IPS-15b (cell line): ENCODE results near the gene MDK.

Experiments used
- H3K27me3 ChIP-seq: one replicate; pipeline ENCODE4 v1.6.1; 2013; ENCODE audit warnings: low read length; ENCODE audit not compliant: control insufficient read depth, insufficient read depth
- H3K36me3 ChIP-seq: one replicate; pipeline ENCODE4 v1.6.1; 2013; ENCODE audit warnings: low read length; ENCODE audit not compliant: control insufficient read depth, insufficient read depth
- H3K4me1 ChIP-seq: one replicate; pipeline ENCODE4 v1.6.1; 2013; ENCODE audit warnings: mild to moderate bottlenecking, low read length; ENCODE audit not compliant: control insufficient read depth, insufficient read depth
- H3K4me3 ChIP-seq: one replicate; pipeline ENCODE4 v1.5.1; 2013; ENCODE audit warnings: low read depth, low read length
- H3K9ac ChIP-seq: one replicate; pipeline ENCODE4 v1.6.1; 2013; ENCODE audit warnings: low read depth, mild to moderate bottlenecking, low read length
- H3K9me3 ChIP-seq: one replicate; pipeline ENCODE4 v1.6.1; 2013; ENCODE audit warnings: mild to moderate bottlenecking, low read length; ENCODE audit not compliant: control insufficient read depth, insufficient read depth

Gene MDK

GRCh38 chr11:46351148-46351547, 30.3 kb upstream of the MDK start:
- H3K4me3 ChIP-seq, result no peak overlapping the region
- H3K27me3 ChIP-seq, result peaks cover 7% of the 10 kb centered on the region
- H3K9ac ChIP-seq, result peak overlapping the region; percentile 5
- peaks cover 25% of the 10 kb centered on the region for H3K4me1 ChIP-seq
- no peaks in the 10 kb centered on the region for H3K9me3 ChIP-seq
- peaks cover 8% of the 10 kb centered on the region for H3K36me3 ChIP-seq

- Histone ChIP-seq H3K4me3 (no peak overlapping the region), H3K36me3 (peaks cover 8% of the 10 kb centered on the region), H3K9me3 (no peaks in the 10 kb centered on the region), H3K27me3 (peaks cover 2% of the 10 kb centered on the region), H3K4me1 (peaks cover 24% of the 10 kb centered on the region), H3K9ac (peak overlapping the region; percentile 5)
Observed at GRCh38 chr11:46351606-46352005, 29.9 kb upstream of the MDK start.

GRCh38 chr11:46352063-46352841, 29.2 kb upstream of the MDK start:
- Histone ChIP-seq H3K4me1 (peaks cover 22% of the 10 kb centered on the region), H3K9me3 (no peaks in the 10 kb centered on the region), H3K36me3 (peaks cover 8% of the 10 kb centered on the region), H3K27me3 (no peaks in the 10 kb centered on the region), H3K4me3 (peak overlapping the region; percentile 16), H3K9ac (peak overlapping the region; percentile 28)

GRCh38 chr11:46353698-46354097, 27.8 kb upstream of the MDK start:
- H3K27me3 ChIP-seq, result no peaks in the 10 kb centered on the region
- H3K9ac ChIP-seq, result peak overlapping the region; percentile 37
- peaks cover 8% of the 10 kb centered on the region for H3K36me3 ChIP-seq
- peaks cover 19% of the 10 kb centered on the region for H3K4me1 ChIP-seq
- no peak overlapping the region for H3K4me3 ChIP-seq
- H3K9me3 ChIP-seq, result no peaks in the 10 kb centered on the region

- Histone ChIP-seq H3K4me3 (no peak overlapping the region), H3K27me3 (no peaks in the 10 kb centered on the region), H3K36me3 (peaks cover 5% of the 10 kb centered on the region), H3K9ac (no peak overlapping the region), H3K9me3 (no peaks in the 10 kb centered on the region), H3K4me1 (peaks cover 6% of the 10 kb centered on the region)
Observed at GRCh38 chr11:46356924-46357482, 24.5 kb upstream of the MDK start.

- H3K9me3 ChIP-seq, result no peaks in the 10 kb centered on the region
- no peak overlapping the region for H3K9ac ChIP-seq
- H3K4me1 ChIP-seq, result peaks cover 6% of the 10 kb centered on the region
- peaks cover 9% of the 10 kb centered on the region for H3K36me3 ChIP-seq
- H3K27me3 ChIP-seq, result no peaks in the 10 kb centered on the region
- H3K4me3 ChIP-seq, result no peak overlapping the region
Observed at GRCh38 chr11:46357483-46357936, 24.0 kb upstream of the MDK start.

GRCh38 chr11:46359953-46360352, 21.5 kb upstream of the MDK start:
- peaks cover 6% of the 10 kb centered on the region for H3K36me3 ChIP-seq
- no peak overlapping the region for H3K4me3 ChIP-seq
- peaks cover 6% of the 10 kb centered on the region for H3K4me1 ChIP-seq
- H3K27me3 ChIP-seq, result no peaks in the 10 kb centered on the region
- no peaks in the 10 kb centered on the region for H3K9me3 ChIP-seq
- H3K9ac ChIP-seq, result no peak overlapping the region

- Histone ChIP-seq H3K9me3 (no peaks in the 10 kb centered on the region), H3K27me3 (no peaks in the 10 kb centered on the region), H3K9ac (peak overlapping the region; percentile 37), H3K4me1 (peaks cover 6% of the 10 kb centered on the region), H3K36me3 (peaks cover 6% of the 10 kb centered on the region), H3K4me3 (no peak overlapping the region)
Observed at GRCh38 chr11:46360878-46361277, 20.6 kb upstream of the MDK start.

GRCh38 chr11:46361283-46362155, 19.9 kb upstream of the MDK start:
- no peak overlapping the region for H3K4me3 ChIP-seq
- no peaks in the 10 kb centered on the region for H3K9me3 ChIP-seq
- no peaks in the 10 kb centered on the region for H3K27me3 ChIP-seq
- peaks cover 5% of the 10 kb centered on the region for H3K4me1 ChIP-seq
- peaks cover 6% of the 10 kb centered on the region for H3K36me3 ChIP-seq
- peak overlapping the region; percentile 37 for H3K9ac ChIP-seq

- no peaks in the 10 kb centered on the region for H3K27me3 ChIP-seq
- H3K9ac ChIP-seq, result peak overlapping the region; percentile 1
- H3K9me3 ChIP-seq, result no peaks in the 10 kb centered on the region
- H3K4me1 ChIP-seq, result peaks cover 5% of the 10 kb centered on the region
- peaks cover 6% of the 10 kb centered on the region for H3K36me3 ChIP-seq
- no peak overlapping the region for H3K4me3 ChIP-seq
Observed at GRCh38 chr11:46362156-46363030, 19.1 kb upstream of the MDK start.

GRCh38 chr11:46363031-46363407, 18.4 kb upstream of the MDK start:
- H3K4me1 ChIP-seq, result peaks cover 5% of the 10 kb centered on the region
- H3K27me3 ChIP-seq, result no peaks in the 10 kb centered on the region
- no peak overlapping the region for H3K9ac ChIP-seq
- no peak overlapping the region for H3K4me3 ChIP-seq
- peaks cover 10% of the 10 kb centered on the region for H3K36me3 ChIP-seq
- H3K9me3 ChIP-seq, result no peaks in the 10 kb centered on the region
